ENCODE results near the gene RACGAP1.

DNA sequence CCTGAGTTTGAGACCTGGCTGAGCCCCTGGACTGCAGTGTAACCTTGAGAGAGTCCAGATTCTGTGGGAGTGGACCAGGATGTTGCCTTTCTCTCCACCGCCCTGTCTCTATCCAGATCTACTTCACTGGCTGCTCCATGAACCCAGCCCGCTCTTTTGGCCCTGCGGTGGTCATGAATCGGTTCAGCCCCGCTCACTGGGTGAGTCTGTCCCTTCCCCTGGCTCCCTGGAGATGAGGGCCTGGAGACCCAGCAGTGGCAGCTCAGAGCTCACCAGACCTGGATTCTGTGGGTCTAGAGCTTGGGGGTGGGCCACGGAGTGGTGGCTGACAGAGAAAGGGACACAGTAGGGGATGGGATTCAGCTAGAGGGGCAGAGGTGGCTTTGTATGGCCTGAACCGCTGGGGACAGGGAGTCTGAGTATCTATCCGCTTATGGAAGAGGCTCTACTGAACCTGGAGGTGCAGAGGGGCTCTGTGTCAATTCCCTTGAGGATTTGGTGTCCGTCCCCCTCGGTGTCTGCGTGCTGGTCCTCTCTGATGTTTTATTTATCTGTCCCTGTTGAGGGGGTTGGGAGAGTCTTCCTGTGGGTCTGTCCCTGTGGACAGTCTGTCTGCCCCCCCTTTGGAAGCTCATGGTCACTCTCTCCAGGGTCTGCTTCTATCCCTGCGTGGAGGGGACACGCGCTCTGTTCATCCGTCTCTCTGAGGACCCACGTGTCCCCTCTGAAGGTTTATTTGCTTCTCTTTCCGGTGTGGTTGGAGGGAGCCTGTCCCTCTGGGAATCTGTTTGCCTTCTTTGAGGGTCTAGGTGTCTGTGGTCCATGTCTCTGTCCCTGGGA, 61.1 kb downstream of the RACGAP1 start:
- no peak for TF ChIP-seq FOXA1 (IDR thresholded peaks at IDR 0.05)
- TF ChIP-seq TARDBP (IDR thresholded peaks at IDR 0.05): no peak
- no peak for TF ChIP-seq FOXM1 (IDR thresholded peaks at IDR 0.05; ENCODE audit: borderline replicate concordance)

Measured in HEK293T (cell line).